T-helper 17 cell (primary cell): Measurements from ENCODE around the gene ATP2C1. TPM values are rescaled to one million over a fixed set of nuclear protein-coding genes. Genes with fewer than 3 reads are reported as not detected.

Source experiments
- ATAC-seq: fragments of 150-1000 bp; cut with Tn5 transposase; 2 replicates; pipeline ENCODE4 v1.10.0; 2021; ENCODE audit warnings: mild to moderate bottlenecking, moderate library complexity
- DNase-seq, 3 donors: peaks; one replicate each; pipeline versions ENCODE4 v3.0.0 to v3.0.0-alpha.2; 2020 to 2021
- H3K9me3 ChIP-seq: one replicate; pipeline ENCODE4 v1.7.0; 2013; ENCODE audit warnings: low read length, mild to moderate bottlenecking; ENCODE audit not compliant: control insufficient read depth, poor library complexity, severe bottlenecking
- H3K27ac Mint-ChIP-seq: one replicate; pipeline ENCODE4 v1.8.0; 2022; ENCODE audit warnings: mild to moderate bottlenecking, moderate library complexity, mixed read lengths
- H3K27me3 Mint-ChIP-seq: one replicate; pipeline ENCODE4 v1.8.0; 2022; ENCODE audit warnings: mixed read lengths
- H3K36me3 Mint-ChIP-seq: one replicate; pipeline ENCODE4 v1.8.0; 2022; ENCODE audit warnings: low read depth, mixed read lengths
- H3K4me1 Mint-ChIP-seq: one replicate; pipeline ENCODE4 v1.8.0; 2022; ENCODE audit warnings: mild to moderate bottlenecking, mixed read lengths
- H3K4me3 Mint-ChIP-seq: one replicate; pipeline ENCODE4 v1.8.0; 2022; ENCODE audit warnings: mild to moderate bottlenecking, moderate library complexity, mixed read lengths
- total RNA-seq, 4 donors: library from RNA in 2 of 4; stranded (reverse) in 2 of 4; gene quantifications; one replicate each; pipeline ENCODE4 v1.2.3 and lab custom pipeline; 2022 to 2026

Gene ATP2C1
- total RNA-seq, 2 donors from 2014 or later = 57.9 to 60.0 TPM

DNA sequence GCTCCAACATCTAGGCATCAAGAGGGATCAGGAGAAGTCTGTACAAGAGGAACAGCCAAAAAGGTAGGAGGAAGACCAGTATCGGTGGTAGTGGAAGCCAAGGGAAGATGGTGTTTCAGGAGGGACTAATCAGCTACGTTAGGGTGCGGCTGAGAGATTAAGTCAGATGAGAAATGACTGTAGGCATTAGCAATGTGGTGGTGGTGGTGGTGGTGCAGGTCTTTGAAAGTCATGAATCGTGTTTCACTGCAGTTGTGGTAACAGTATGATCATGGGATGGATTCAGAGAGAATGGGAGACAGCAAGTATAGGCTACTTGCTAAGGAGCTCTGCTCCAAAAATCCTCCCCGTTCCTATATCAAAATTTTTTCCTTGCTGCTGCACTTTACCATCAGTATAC is 97.2 kb downstream of the ATP2C1 start:
- Mint-ChIP-seq H3K27me3 (no peaks in the 10 kb centered on the region), H3K36me3 (peaks cover 16% of the 10 kb centered on the region), H3K27ac (peak overlapping the region; percentile 83), H3K4me3 (no peak overlapping the region), H3K4me1 (peaks cover 16% of the 10 kb centered on the region)
- DNase-seq = no peak
- H3K9me3 ChIP-seq = no peaks in the 10 kb centered on the region
- ATAC-seq = no peak

DNA sequence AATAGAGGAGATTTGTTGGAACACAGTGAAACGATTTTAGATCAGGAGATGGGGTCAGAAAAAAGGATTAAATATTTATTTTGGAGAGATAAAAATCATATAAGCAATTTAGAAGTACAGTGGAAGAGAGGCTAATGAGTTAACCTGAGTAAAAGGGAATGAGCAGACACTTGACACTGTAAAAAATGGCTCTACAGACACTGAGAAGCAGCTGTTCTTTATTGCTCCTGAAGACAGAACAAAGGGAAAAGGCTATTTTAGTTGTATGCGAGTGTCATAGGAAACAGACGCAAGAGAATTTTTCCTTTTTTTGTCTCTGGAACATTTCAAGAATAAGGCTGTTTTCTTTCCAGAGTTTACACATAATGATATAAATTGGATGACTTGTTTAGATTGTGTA is 98.5 kb downstream of the ATP2C1 start:
- Mint-ChIP-seq H3K27ac (no peak overlapping the region), H3K4me3 (no peak overlapping the region), H3K27me3 (no peaks in the 10 kb centered on the region), H3K36me3 (peaks cover 16% of the 10 kb centered on the region), H3K4me1 (peaks cover 16% of the 10 kb centered on the region)
- no peaks in the 10 kb centered on the region for H3K9me3 ChIP-seq
- ATAC-seq = no peak
- DNase-seq = no peak

DNA sequence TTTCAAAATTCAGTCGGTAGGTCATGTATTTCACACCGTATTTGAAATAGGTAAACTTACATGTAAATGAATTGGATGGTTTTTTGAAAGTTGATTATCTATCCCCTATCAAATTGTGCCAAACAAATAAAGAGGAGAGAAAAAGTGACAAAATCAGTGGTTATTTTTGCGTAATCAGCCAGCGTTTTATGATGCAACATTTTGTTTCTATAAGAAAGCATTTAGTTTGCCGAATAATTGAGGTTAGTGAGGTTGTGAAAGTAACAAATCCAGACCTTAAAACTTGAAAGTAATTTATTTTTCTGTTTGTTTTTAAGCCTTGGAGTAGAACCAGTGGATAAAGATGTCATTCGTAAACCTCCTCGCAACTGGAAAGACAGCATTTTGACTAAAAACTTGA is 103.4 kb downstream of the ATP2C1 start:
- H3K4me3 Mint-ChIP-seq = no peak overlapping the region
- no peaks in the 10 kb centered on the region for H3K27me3 Mint-ChIP-seq
- no peak for DNase-seq
- no peaks in the 10 kb centered on the region for H3K9me3 ChIP-seq
- no peak overlapping the region for H3K27ac Mint-ChIP-seq
- H3K4me1 Mint-ChIP-seq = no peaks in the 10 kb centered on the region
- peaks cover 3% of the 10 kb centered on the region for H3K36me3 Mint-ChIP-seq
- ATAC-seq = no peak

DNA sequence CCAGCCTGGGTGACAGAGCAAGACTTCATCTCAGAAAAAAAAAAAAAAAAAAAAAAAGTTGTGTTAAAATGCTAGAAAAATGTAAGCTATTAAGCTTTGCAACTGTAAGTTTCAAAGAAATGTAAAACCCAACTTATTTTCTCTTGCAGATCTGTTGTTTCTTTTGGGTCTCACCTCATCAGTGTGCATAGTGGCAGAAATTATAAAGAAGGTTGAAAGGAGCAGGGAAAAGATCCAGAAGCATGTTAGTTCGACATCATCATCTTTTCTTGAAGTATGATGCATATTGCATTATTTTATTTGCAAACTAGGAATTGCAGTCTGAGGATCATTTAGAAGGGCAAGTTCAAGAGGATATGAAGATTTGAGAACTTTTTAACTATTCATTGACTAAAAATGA is 107.2 kb downstream of the ATP2C1 start:
- H3K4me3 Mint-ChIP-seq = no peak overlapping the region
- H3K4me1 Mint-ChIP-seq = peaks cover 2% of the 10 kb centered on the region
- H3K9me3 ChIP-seq = no peaks in the 10 kb centered on the region
- no peak for DNase-seq
- no peak for ATAC-seq
- H3K27ac Mint-ChIP-seq = no peak overlapping the region
- H3K27me3 Mint-ChIP-seq = no peaks in the 10 kb centered on the region
- peaks cover 8% of the 10 kb centered on the region for H3K36me3 Mint-ChIP-seq

DNA sequence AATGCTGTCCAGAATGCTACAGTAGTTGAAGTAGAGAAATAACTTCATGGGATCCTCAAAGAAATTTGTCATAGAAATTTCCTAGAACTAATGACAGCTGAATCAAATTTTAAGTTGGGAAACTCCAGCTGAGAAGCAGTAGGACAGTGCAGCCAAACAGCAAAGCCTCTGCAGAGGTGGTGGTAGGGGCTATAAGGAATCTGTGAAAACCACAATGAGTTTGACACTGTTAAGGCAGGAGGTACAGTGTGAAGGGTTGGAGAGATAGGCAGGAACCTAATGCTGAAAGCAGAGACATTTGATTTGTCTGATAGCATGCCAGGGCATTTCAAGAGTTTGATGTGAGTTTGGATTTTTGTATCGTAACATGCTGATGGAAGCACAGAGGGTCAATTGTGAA is 110.7 kb downstream of the ATP2C1 start:
- H3K9me3 ChIP-seq = no peaks in the 10 kb centered on the region
- peaks cover 8% of the 10 kb centered on the region for H3K36me3 Mint-ChIP-seq
- H3K27ac Mint-ChIP-seq = peak overlapping the region; percentile 61
- no peaks in the 10 kb centered on the region for H3K27me3 Mint-ChIP-seq
- H3K4me3 Mint-ChIP-seq = no peak overlapping the region
- ATAC-seq = no peak
- peaks cover 4% of the 10 kb centered on the region for H3K4me1 Mint-ChIP-seq
- DNase-seq = no peak

DNA sequence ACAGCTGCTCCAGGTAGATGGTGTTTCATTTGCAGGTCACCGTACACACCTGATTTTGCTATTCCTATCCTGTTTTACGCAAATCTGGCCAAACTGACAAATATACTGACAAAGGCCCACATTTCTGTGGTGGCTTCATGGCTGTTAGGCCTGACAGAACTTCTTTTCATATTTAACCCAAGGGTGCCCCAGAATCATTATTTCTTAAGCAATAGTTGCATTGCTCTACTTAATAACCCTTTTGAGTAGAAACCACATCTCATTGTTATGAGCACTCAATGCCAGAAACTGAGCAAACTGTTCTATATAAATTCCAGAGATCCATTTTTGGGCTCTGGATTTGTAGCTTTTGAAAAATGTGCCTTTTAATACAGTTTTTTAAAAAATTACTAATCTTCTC is 113.4 kb downstream of the ATP2C1 start:
- no peaks in the 10 kb centered on the region for H3K27me3 Mint-ChIP-seq
- DNase-seq (no peak), ATAC-seq (no peak)
- peaks cover 7% of the 10 kb centered on the region for H3K4me1 Mint-ChIP-seq
- H3K4me3 Mint-ChIP-seq = no peak overlapping the region
- peaks cover 12% of the 10 kb centered on the region for H3K36me3 Mint-ChIP-seq
- no peak overlapping the region for H3K27ac Mint-ChIP-seq
- no peaks in the 10 kb centered on the region for H3K9me3 ChIP-seq

DNA sequence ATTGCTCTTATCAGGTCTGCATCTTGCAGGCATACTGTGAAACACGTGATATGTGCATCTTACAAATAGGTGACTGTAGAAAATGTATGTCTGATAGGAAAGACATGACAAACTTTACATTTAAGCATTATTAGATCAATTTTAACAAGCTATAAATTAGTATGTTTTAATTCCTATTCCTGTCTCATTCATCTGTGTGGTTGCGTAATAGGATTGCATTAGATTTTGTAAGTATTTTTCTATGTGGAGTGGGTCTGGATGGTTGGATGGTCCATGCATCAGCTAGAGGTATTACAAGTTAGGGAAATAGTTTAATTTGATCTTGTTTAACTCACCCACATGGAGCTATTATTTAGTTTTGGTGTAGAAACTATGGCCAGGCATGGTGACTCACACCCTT is 113.9 kb downstream of the ATP2C1 start:
- Mint-ChIP-seq H3K4me3 (no peak overlapping the region), H3K4me1 (peaks cover 7% of the 10 kb centered on the region), H3K27me3 (no peaks in the 10 kb centered on the region), H3K36me3 (peaks cover 12% of the 10 kb centered on the region), H3K27ac (peak overlapping the region; percentile 19)
- DNase-seq (no peak), ATAC-seq (no peak)
- no peaks in the 10 kb centered on the region for H3K9me3 ChIP-seq

DNA sequence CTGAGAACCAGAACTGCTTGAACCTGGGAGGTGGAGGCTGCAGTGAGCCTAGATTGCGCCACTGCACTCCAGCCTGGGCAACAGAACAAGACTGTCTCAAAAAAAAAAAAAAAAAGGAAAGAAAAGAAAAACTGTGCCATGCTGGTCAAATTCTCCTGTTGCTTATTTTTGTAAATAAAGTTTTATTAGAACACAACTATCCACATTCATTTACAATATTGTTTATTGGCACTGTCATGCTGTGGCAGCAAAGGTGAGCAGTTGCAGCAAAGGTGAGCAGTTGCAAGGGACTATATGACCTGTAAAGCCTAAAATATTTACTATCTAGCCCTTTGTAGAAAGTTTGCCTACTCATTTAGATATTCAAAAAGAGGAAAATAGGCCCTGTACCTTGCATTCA is 114.4 kb downstream of the ATP2C1 start:
- H3K27ac Mint-ChIP-seq = peak overlapping the region; percentile 19
- no peak for DNase-seq
- H3K4me1 Mint-ChIP-seq = peaks cover 7% of the 10 kb centered on the region
- H3K36me3 Mint-ChIP-seq = peaks cover 12% of the 10 kb centered on the region
- no peaks in the 10 kb centered on the region for H3K9me3 ChIP-seq
- ATAC-seq = no peak
- no peaks in the 10 kb centered on the region for H3K27me3 Mint-ChIP-seq
- no peak overlapping the region for H3K4me3 Mint-ChIP-seq

DNA sequence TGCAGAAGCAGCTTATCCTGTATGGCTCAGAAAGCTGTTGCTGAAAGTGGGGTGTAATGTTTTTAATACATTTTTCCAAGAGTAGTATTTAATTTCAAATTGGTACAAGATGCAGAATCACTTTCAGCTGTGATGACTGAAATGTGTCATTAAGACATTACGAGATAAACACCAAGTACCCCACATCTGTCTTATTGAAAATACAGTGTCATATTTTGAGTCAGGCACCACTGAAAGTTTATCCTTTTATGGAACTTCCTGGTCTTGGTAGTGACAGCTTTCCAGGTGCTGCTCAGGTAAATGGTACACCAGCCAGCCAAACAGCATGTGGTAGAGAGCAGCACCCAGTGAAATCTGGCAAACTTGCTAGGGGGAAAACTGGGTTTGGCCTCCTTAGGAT is 115.8 kb downstream of the ATP2C1 start:
- no peak overlapping the region for H3K4me3 Mint-ChIP-seq
- peaks cover 5% of the 10 kb centered on the region for H3K4me1 Mint-ChIP-seq
- no peaks in the 10 kb centered on the region for H3K9me3 ChIP-seq
- DNase-seq = no peak
- no peaks in the 10 kb centered on the region for H3K27me3 Mint-ChIP-seq
- H3K36me3 Mint-ChIP-seq = peaks cover 10% of the 10 kb centered on the region
- no peak for ATAC-seq
- no peak overlapping the region for H3K27ac Mint-ChIP-seq

DNA sequence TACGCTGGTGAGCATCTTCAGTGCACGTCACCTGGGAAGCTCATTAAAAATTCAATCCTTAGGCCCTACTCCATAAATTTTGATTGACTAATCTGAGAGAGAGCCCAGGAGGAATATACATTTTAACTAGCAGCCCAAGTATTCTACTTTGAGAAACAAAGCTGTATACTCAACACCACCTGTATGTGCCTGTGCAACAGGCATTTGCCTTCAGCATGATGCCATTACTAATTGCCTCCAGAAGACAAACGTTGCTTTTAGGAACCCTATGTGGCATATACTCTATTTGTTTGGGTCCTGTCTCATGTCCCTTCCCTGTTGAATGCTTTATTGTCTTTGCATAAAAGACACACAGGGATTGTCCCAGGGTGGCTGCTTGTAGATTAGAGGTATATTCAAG is 125.1 kb downstream of the ATP2C1 start:
- DNase-seq (no peak), ATAC-seq (no peak)
- H3K9me3 ChIP-seq = no peaks in the 10 kb centered on the region
- Mint-ChIP-seq H3K27me3 (no peaks in the 10 kb centered on the region), H3K36me3 (peaks cover 6% of the 10 kb centered on the region), H3K4me3 (no peak overlapping the region), H3K27ac (no peak overlapping the region), H3K4me1 (peaks cover 29% of the 10 kb centered on the region)

DNA sequence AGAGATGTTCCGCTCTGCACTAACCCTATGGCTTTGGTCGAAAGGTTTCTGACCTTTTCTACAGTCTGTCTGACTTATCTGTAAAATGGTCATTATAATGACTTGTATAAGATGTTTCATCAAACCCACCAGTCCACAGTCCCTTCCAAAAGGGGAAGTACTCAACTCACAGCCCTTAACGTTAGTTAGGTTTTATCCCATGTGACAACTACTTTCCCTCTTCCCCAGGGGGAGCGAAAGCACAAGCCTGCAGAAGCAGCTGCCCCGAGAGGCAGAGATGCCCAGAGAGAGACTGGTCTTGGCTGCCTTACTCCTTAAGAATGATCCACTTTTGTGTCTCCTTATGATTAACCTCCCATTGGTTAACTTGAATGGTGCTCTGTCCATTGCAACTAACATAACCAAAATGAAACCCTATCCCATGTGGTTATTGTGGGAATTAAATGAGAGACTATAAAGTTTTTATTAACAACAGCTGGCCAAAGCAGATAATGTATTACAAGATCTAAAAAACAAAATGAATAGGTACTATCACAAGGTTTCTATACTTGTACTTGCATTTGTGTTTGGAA is 126.3 kb downstream of the ATP2C1 start:
- no peaks in the 10 kb centered on the region for H3K9me3 ChIP-seq
- Mint-ChIP-seq H3K27me3 (no peaks in the 10 kb centered on the region), H3K4me1 (peaks cover 40% of the 10 kb centered on the region), H3K4me3 (no peak overlapping the region), H3K27ac (no peak overlapping the region), H3K36me3 (peaks cover 9% of the 10 kb centered on the region)
- no peak for ATAC-seq
- DNase-seq = no peak

DNA sequence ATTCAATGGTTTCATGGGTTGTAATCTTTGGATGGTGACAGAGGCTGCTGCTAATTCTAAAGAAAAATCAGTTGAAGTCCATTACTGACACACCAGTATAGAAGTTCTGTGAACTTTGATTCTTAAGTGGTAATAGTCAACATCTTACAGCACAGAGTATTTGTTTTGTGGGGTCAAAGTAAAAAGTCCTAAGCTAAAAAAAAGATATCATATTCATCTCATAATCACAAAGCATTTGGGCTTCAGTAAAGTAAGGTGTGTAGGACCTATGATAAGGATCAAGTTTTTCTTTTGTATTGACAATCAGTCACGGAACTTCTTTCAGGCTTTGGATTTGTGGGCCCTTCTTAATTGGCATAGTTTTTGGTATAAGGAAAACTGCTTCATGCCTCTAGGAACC is 131.7 kb downstream of the ATP2C1 start:
- peaks cover 5% of the 10 kb centered on the region for H3K36me3 Mint-ChIP-seq
- no peaks in the 10 kb centered on the region for H3K27me3 Mint-ChIP-seq
- no peak for DNase-seq
- H3K4me3 Mint-ChIP-seq = peak overlapping the region; percentile 92
- H3K4me1 Mint-ChIP-seq = peaks cover 42% of the 10 kb centered on the region
- no peak for ATAC-seq
- peak overlapping the region; percentile 96 for H3K27ac Mint-ChIP-seq
- H3K9me3 ChIP-seq = no peaks in the 10 kb centered on the region

DNA sequence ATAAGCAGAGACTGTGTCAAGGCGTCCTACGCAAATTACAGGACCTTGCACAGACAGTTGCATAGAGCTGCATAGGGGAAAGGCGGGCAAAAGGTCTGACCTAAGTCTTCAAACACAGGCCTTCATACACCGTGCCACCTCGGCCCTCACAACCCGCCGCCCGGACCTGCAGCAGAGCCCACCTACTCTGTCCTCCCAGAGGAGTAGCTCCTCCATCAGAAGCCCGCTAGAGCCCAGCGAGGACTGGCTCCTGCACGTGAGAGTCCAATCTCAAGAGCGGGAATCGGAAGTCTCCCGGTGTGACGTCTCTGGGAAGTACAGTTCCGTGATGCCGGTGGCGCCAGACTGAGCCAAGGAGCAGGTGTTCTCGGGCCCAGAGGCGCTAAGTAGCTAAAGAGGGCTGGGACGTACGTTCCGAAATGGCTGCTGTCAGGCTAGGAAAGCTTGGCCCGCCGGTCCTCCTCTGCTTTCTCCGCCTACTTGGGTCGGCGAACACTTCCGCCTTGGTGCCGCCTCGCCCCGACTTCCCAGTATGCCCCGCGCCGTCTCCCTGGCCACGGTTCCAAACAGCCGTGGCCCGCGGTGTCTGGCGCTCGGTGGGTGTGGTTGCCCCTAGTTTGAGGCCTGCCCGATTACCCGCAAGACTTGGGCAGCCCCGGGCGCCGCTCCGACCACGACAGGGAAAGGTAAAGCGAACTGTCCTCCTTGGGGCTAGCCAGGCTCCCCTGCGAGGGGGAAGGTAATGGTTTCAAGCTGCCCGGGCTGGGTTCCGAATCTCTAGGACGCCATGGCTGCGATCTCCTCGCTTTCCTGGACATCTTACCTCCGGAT is 132.7 kb downstream of the ATP2C1 start, which contains the start of the genes ASTE1 and NEK11:
ASTE1 (minus strand) TSS at position 505 of the 831 bp plus-strand sequence. CDS start 1,519 bp downstream, outside the sequence.
NEK11 (plus strand) TSS at position 557 of the 831 bp plus-strand sequence. CDS start 2,832 bp downstream, outside the sequence.
- H3K4me1 Mint-ChIP-seq = peaks cover 32% of the 10 kb centered on the region
- H3K4me3 Mint-ChIP-seq = peak within 1 kb of the TSS; percentile 92

More for the DNA sequence above, 132.7 kb downstream of the ATP2C1 start, which contains the start of the genes ASTE1 and NEK11:
- H3K36me3 Mint-ChIP-seq = peaks cover 8% of the 10 kb centered on the region
- H3K27me3 Mint-ChIP-seq = no peaks in the 10 kb centered on the region
- no peaks in the 10 kb centered on the region for H3K9me3 ChIP-seq
- peak; percentile 97 for ATAC-seq
- DNase-seq = peak; percentile 82 to 93 (median 88)
- peak within 1 kb of the TSS; percentile 96 for H3K27ac Mint-ChIP-seq
